Cardiac muscle cell (in vitro differentiated cells and primary cell): ENCODE results near the gene SH2D6. TPM values are rescaled to one million over a fixed set of nuclear protein-coding genes. Genes with fewer than 3 reads are reported as not detected.

Experiments used
- DNase-seq, 2 donors: peaks; one replicate each; pipeline versions ENCODE4 v3.0.0 to v3.0.0-alpha.2; 2010 to 2017; ENCODE audit warnings: low read depth in 1 of 2, low spot score in 1 of 2
- H3K27ac ChIP-seq: fragments of 200-600 bp; sonication (generic); 2 replicates; pipeline ENCODE4 v1.5.1; 2016
- H3K27me3 ChIP-seq: fragments of 200-600 bp; sonication (generic); 2 replicates; pipeline ENCODE4 v1.6.0; 2016; ENCODE audit warnings: control low read depth
- H3K36me3 ChIP-seq: fragments of 200-600 bp; sonication (generic); 2 replicates; pipeline ENCODE4 v1.5.1; 2016; ENCODE audit warnings: control low read depth
- H3K4me1 ChIP-seq: fragments of 200-600 bp; sonication (generic); 2 replicates; pipeline ENCODE4 v1.8.1; 2017; ENCODE audit warnings: low read depth, mild to moderate bottlenecking, mixed run types
- H3K4me3 ChIP-seq: fragments of 200-600 bp; sonication (generic); 2 replicates; pipeline ENCODE4 v1.5.1; 2016; ENCODE audit warnings: mild to moderate bottlenecking
- H3K9me3 ChIP-seq: fragments of 200-600 bp; sonication (generic); 2 replicates; pipeline ENCODE4 v1.5.1; 2017; ENCODE audit warnings: low read depth, mild to moderate bottlenecking, control low read depth
- CTCF ChIP-seq: IDR thresholded peaks from 2 replicates; pipeline ENCODE4 v1.5.1; 2012; ENCODE audit warnings: low read depth, mild to moderate bottlenecking, low read length
- polyA plus RNA-seq: library from polyadenylated mRNA; unstranded; fragments of >200 nt; fragmentation: Nextera tagmentation; extraction: Ambion mirVana; gene quantifications from 2 replicates; pipeline ENCODE4 v1.2.1, GENCODE V29; 2016
- total RNA-seq: library from RNA; depleted of rRNA; stranded (reverse); fragments of >200 nt; gene quantifications from 2 replicates; pipeline ENCODE4 v1.2.3, GENCODE V29; 2016

The SH2D6 gene
- total and polyA plus RNA-seq, 2 experiments from 2014 or later: not detected

DNA sequence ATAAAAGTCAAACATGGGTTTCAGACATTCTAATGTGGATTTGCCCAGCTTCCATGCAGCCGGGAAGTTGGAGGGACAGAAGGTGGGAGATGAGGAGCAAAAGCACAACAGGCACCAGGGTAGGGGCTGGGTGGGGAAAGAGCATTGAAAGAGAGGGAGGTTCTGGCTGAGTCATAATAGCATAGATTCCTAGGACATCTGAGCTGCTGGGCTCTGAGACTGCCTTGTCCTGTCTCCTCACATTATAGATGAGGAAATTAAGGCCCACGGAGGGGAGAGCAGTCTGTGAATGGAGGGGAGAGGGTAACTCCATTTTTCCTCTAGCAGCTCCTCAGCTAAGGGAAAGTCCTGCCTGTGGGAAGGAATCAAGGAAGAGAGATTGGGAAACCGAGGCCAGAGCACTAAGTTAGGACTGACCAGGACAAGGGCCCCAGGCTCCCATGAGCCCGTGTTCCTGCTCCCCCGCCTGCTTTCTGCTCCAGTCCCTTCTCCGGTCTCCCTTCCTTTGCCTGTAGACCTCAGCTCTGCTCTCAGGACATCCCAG lies 26.2 kb downstream of the SH2D6 start:
- Histone ChIP-seq H3K36me3 (no peaks in the 10 kb centered on the region), H3K9me3 (no peaks in the 10 kb centered on the region), H3K4me1 (no peaks in the 10 kb centered on the region), H3K27me3 (no peaks in the 10 kb centered on the region), H3K27ac (no peak overlapping the region), H3K4me3 (no peak overlapping the region)
- peak in 1 of 2 donors; percentile 33 for DNase-seq
- TF ChIP-seq CTCF: no peak

- DNase-seq: peak in 1 of 2 donors; percentile 85
- H3K27ac ChIP-seq: no peak overlapping the region
These were observed 27.1 kb downstream of the SH2D6 start for GRCh38 chr2:85445316-85446295.

GRCh38 chr2:85446296-85447221 lies 28.0 kb downstream of the SH2D6 start:
- Histone ChIP-seq H3K4me1 (no peaks in the 10 kb centered on the region), H3K27me3 (no peaks in the 10 kb centered on the region), H3K4me3 (no peak overlapping the region), H3K27ac (no peak overlapping the region), H3K9me3 (no peaks in the 10 kb centered on the region), H3K36me3 (no peaks in the 10 kb centered on the region)
- TF ChIP-seq CTCF: no peak
- DNase-seq: peak in 1 of 2 donors; percentile 22

More at GRCh38 chr2:85445316-85446295, 27.1 kb downstream of the SH2D6 start:
- Histone ChIP-seq H3K36me3 (no peaks in the 10 kb centered on the region), H3K27me3 (no peaks in the 10 kb centered on the region), H3K4me1 (no peaks in the 10 kb centered on the region), H3K9me3 (no peaks in the 10 kb centered on the region), H3K4me3 (no peak overlapping the region)
- TF ChIP-seq CTCF: no peak

DNA sequence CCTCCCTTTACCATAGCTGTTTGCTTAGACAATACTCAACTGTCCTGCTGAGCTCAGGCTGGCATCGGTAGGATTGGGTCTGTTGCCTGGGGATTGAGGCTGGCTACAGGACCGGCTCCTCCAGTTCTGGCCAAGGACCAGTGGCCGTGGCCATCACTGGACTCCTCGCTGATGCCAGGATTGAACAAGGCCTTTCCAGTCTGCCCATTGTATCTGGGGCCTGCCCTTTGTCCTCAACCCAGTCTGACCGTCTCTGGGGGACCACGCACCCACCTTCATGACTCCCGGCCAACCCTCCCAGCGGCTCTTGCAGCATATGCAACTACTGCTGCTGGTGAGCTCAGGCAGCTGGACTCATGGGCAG lies 28.7 kb downstream of the SH2D6 start:
- no peaks in the 10 kb centered on the region for H3K4me1 ChIP-seq
- no peak for DNase-seq
- TF ChIP-seq CTCF: no peak

More for the DNA sequence above, 28.7 kb downstream of the SH2D6 start:
- no peaks in the 10 kb centered on the region for H3K27me3 ChIP-seq
- no peaks in the 10 kb centered on the region for H3K9me3 ChIP-seq
- no peak overlapping the region for H3K27ac ChIP-seq
- no peaks in the 10 kb centered on the region for H3K36me3 ChIP-seq
- H3K4me3 ChIP-seq: no peak overlapping the region
